GM23248 (cell line): ENCODE measurements around the gene NOC4L.

Source experiments
- EZH2 ChIP-seq: fragments of 200-600 bp; sonication (generic); IDR thresholded peaks from 2 replicates; pipeline ENCODE4 v1.6.1; 2018; ENCODE audit warnings: antibody characterized with exemption, mild to moderate bottlenecking; ENCODE audit not compliant: insufficient read depth, poor library complexity, severe bottlenecking
- EZH2phosphoT487 ChIP-seq: fragments of 200-600 bp; sonication (generic); IDR thresholded peaks from 2 replicates; pipeline ENCODE4 v1.6.1; 2018; ENCODE audit warnings: antibody characterized with exemption, moderate library complexity, mild to moderate bottlenecking, low read depth; ENCODE audit not compliant: insufficient read depth

DNA sequence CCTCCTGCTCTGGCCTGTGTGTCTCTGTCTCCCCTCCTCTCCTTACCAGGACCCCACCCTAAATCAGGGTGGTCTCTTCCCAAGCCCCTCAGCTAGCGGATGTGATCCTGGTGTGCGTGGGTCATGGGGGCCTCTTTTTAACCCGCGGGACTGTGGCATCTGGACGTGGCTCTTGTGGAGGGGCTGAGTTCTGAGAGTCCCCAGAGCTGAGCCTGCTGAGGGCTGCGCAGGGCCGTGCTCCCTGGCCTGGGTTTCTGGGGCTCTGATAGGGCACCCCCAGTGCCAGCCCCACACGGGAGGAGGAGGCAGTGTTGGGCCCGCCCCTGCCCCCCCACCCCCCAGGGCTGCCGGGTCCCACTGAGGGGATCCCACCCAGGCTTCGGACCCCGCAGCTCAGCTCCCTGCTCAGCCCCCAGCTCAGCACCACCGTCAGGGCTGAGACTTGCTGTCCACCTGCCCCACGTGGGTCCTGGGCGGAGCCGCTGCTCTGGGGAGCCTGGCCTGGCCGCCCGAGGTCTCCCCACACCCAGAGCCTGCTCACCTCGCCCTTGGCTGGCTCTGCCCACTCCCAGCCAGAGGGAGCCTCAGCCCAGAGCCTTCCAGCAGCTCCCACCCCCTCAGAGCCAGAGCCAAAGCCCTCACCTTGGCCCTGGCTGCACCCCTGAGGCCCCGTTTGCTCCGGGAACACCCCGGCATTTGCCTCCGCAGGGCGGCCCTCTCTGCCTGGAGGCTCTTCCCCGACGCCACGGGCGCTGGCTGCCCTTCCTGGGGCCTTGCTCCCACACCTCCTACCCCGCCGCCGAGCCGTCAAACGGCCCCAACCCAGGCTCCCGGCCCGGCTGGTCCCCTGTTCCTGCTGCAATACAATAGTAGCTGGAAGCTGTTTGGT, 31.5 kb downstream of the NOC4L start:
- no peak for TF ChIP-seq EZH2
- no peak for TF ChIP-seq EZH2phosphoT487
